HepG2 (cell line): Measurements from ENCODE around the gene PAPOLB. TPM values are rescaled to one million over a fixed set of nuclear protein-coding genes. Genes with fewer than 3 reads are reported as not detected.

Source experiments
- ATAC-seq: fragments of 200-7000 bp; cut with Tn5 transposase; 3 replicates; pipeline ENCODE4 v1.9.1; 2020; ENCODE audit warnings: mild to moderate bottlenecking, moderate library complexity
- BruUV-seq: library from RNA; stranded (reverse); fragments of 400-500 nt; replicated peaks from 2 replicates; lab custom pipeline; 2021; lab: Mats Ljungman, UMichigan
- CTCF ChIA-PET: fragments of 300-600 bp; formaldehyde crosslinking; extraction: SDS; loops from one replicate; lab custom pipeline; 2021; ENCODE audit warnings: low total read pairs, inconsistent platforms, low intra/inter-chr PET ratio; lab: Yijun Ruan, JAX
- POLR2A ChIA-PET: fragments of 350-600 bp; sonication (Branson Sonifier 250); formaldehyde crosslinking; loops from one replicate; lab custom pipeline; 2020; ENCODE audit warnings: antibody characterized with exemption, inconsistent platforms; lab: Yijun Ruan, JAX
- DNase-seq: peaks from one replicate; pipeline ENCODE4 v3.0.0-alpha.2; 2015; ENCODE audit warnings: low spot score
- FAIRE-seq: peaks from 3 replicates; lab custom pipeline; 2011; peaks lifted over from hg19 to GRCh38; lab: Jason Lieb, UNC
- H2AFZ ChIP-seq: one replicate; pipeline ENCODE4 v1.6.1; 2011; ENCODE audit warnings: low read length, inconsistent platforms
- H3K27ac ChIP-seq: fragments of 300-600 bp; 3 replicates; pipeline ENCODE4 v1.8.0; 2011; ENCODE audit warnings: mixed run types, mild to moderate bottlenecking, mixed read lengths, low read length, inconsistent platforms; ENCODE audit not compliant: insufficient read depth; ENCODE audit errors: extremely low read length
- H3K27me3 ChIP-seq, 2 experiments: fragments of 200-600 bp in 1 of 2; 2 replicates in 1 of 2; 3 replicates in 1 of 2; pipeline versions ENCODE4 v1.6.0 to v1.8.0; 2011; ENCODE audit warnings: low read length in 2 of 2, mild to moderate bottlenecking in 2 of 2, moderate library complexity in 2 of 2, inconsistent platforms in 1 of 2; ENCODE audit not compliant: insufficient read depth in 2 of 2, control insufficient read depth in 1 of 2
- H3K36me3 ChIP-seq, 2 experiments: fragments of 200-600 bp in 1 of 2; replicated peaks in 1 of 2; 2 replicates in 1 of 2; 3 replicates in 1 of 2; pipeline versions ENCODE4 v1.5.1 to v1.8.0; 2011; ENCODE audit warnings: low read length in 2 of 2, inconsistent platforms in 1 of 2; ENCODE audit not compliant: insufficient read depth in 2 of 2, control insufficient read depth in 1 of 2
- H3K4me1 ChIP-seq: 2 replicates; pipeline ENCODE4 v1.5.1; 2012; ENCODE audit warnings: low read length, inconsistent platforms; ENCODE audit not compliant: insufficient read depth
- H3K4me2 ChIP-seq: 2 replicates; pipeline ENCODE4 v1.6.0; 2011; ENCODE audit warnings: low read depth, low read length, inconsistent platforms
- H3K4me3 ChIP-seq, 3 experiments: fragments of 200-600 bp in 1 of 3; sonication (generic), shearing (Covaris generic) in 1 of 3; replicated peaks in 1 of 3; 2 replicates each; pipeline ENCODE4 v1.5.1; 2011 to 2016; ENCODE audit warnings: low read length in 3 of 3, inconsistent platforms in 2 of 3, low read depth in 2 of 3, mild to moderate bottlenecking in 2 of 3, control low read depth in 1 of 3, mixed read lengths in 1 of 3; ENCODE audit not compliant: insufficient read depth in 1 of 3
- H3K79me2 ChIP-seq: one replicate; pipeline ENCODE4 v1.6.1; 2011; ENCODE audit warnings: low read length, inconsistent platforms; ENCODE audit not compliant: insufficient read depth
- H3K9ac ChIP-seq: 2 replicates; pipeline ENCODE4 v1.6.0; 2011; ENCODE audit warnings: mild to moderate bottlenecking, low read depth, low read length, inconsistent platforms; ENCODE audit not compliant: insufficient read depth
- H3K9me3 ChIP-seq: 2 replicates; pipeline ENCODE4 v1.5.1; 2012; ENCODE audit warnings: mild to moderate bottlenecking, low read length
- H4K20me1 ChIP-seq: 2 replicates; pipeline ENCODE4 v1.6.0; 2011; ENCODE audit warnings: inconsistent platforms, mild to moderate bottlenecking, low read length, moderate library complexity; ENCODE audit not compliant: insufficient read depth
- ARID5B ChIP-seq: IDR thresholded peaks from 2 replicates; pipeline ENCODE4 v1.4.0; 2020; ENCODE audit warnings: mild to moderate bottlenecking, missing genetic modification reagents
- CSRNP2 ChIP-seq: sonication (generic); formaldehyde crosslinking; conservative IDR thresholded peaks from 2 replicates; pipeline ENCODE4 v1.8.0; 2022; ENCODE audit warnings: low read depth, missing genetic modification reagents
- ETV5 ChIP-seq: IDR thresholded peaks from 2 replicates; pipeline ENCODE4 v1.6.1; 2018; ENCODE audit warnings: missing biosample characterization, missing genetic modification reagents, inconsistent platforms, borderline replicate concordance
- PAXIP1 ChIP-seq: sonication (generic); formaldehyde crosslinking; conservative IDR thresholded peaks from 2 replicates; pipeline ENCODE4 v1.4.0; 2020; ENCODE audit warnings: mild to moderate bottlenecking, missing genetic modification reagents, moderate library complexity
- RARA ChIP-seq: IDR thresholded peaks from 2 replicates; pipeline ENCODE4 v1.6.1; 2016; ENCODE audit warnings: missing genetic modification reagents, missing compliant biosample characterization
- SALL1 ChIP-seq: sonication (generic); formaldehyde crosslinking; IDR thresholded peaks from 2 replicates; pipeline ENCODE4 v1.8.0; 2022; ENCODE audit warnings: mild to moderate bottlenecking, missing genetic modification reagents
- SAP130 ChIP-seq: IDR thresholded peaks from 2 replicates; pipeline ENCODE4 v1.6.1; 2016; ENCODE audit warnings: low read depth
- SOX13 ChIP-seq, 3 experiments: fragments of 450-650 bp in 1 of 3; sonication (generic) in 1 of 3; formaldehyde crosslinking in 1 of 3; IDR thresholded peaks in 2 of 3; conservative IDR thresholded peaks in 1 of 3; 2 replicates each; pipeline versions ENCODE4 v1.5.0 to v1.6.1; 2016 to 2020; ENCODE audit warnings: antibody characterized with exemption in 1 of 3, mild to moderate bottlenecking in 1 of 3, missing compliant biosample characterization in 1 of 3, missing genetic modification reagents in 1 of 3, moderate library complexity in 1 of 3
- SOX5 ChIP-seq: IDR thresholded peaks from 2 replicates; pipeline ENCODE4 v1.6.1; 2016; ENCODE audit warnings: borderline replicate concordance
- TCF7 ChIP-seq: sonication (generic); IDR thresholded peaks from 2 replicates; pipeline ENCODE4 v1.6.1; 2016; ENCODE audit warnings: antibody characterized with exemption, low read depth
- WGBS: methylation state at CpG from one replicate; pipeline ENCODE4 v1.1.6; 2017; ENCODE audit warnings: low lambda C conversion rate; 5-methylcytosine and 5-hydroxymethylcytosine counted together
- in situ Hi-C: cut with HindIII; loops from 2 replicates; pipeline ENCODE4 v1.10.0; 2017; ENCODE audit warnings: low pct_unique_long_range_greater_than_20kb; ENCODE audit not compliant: extremely low pct_ligation_motif_present
- intact Hi-C: fragments of 100-400 bp; cut with micrococcal nuclease; formaldehyde crosslinking; loops from one replicate; pipeline ENCODE4 v1.10.0; 2022; ENCODE audit not compliant: unreplicated experiment
- polyA plus RNA-seq, 8 experiments: library from polyadenylated mRNA; depleted of rRNA in 3 of 8; stranded (reverse) in 7 of 8; unstranded in 1 of 8; fragments of >200 nt; fragmentation: Illumina TruSeq in 4 of 8; extraction: Trizol in 4 of 8; gene quantifications; 2 replicates each; pipeline versions ENCODE4 v1.2.1 to v1.2.3, GENCODE V29; 2011 to 2016; ENCODE audit warnings: low read depth in 4 of 8, missing spikeins in 1 of 8, mixed read lengths in 1 of 8; ENCODE audit not compliant: insufficient read depth in 1 of 8
- total RNA-seq, 5 experiments: library from RNA; depleted of rRNA; stranded (reverse); fragments of >200 nt; fragmentation: Illumina TruSeq; extraction: Trizol; gene quantifications; 2 replicates each; pipeline ENCODE4 v1.2.3, GENCODE V29; 2016; ENCODE audit warnings: low read depth in 1 of 5

The PAPOLB gene
- total and polyA plus RNA-seq, 2 of the 13 experiments (the other 11 are each of a cell fraction or from before 2014, with no cell fraction given), result not detected

GRCh38 chr7:4856336-4857057 is 5.3 kb downstream of the PAPOLB start:
- 46% methylated on average over 10 of the region's 10 CpGs for WGBS
- ATAC-seq (peak; percentile 67; the same call in 2 of the 3 replicates), FAIRE-seq (no peak), DNase-seq (peak; percentile 25)
- Histone ChIP-seq H3K4me1 (peaks cover 13% of the 10 kb centered on the region), H3K9ac (no peak overlapping the region), H4K20me1 (no peaks in the 10 kb centered on the region), H3K4me3 (no peak overlapping the region), H3K27ac (no peak overlapping the region), H3K79me2 (no peaks in the 10 kb centered on the region), H3K4me2 (no peak overlapping the region), H3K36me3 (no peaks in the 10 kb centered on the region), H3K9me3 (no peaks in the 10 kb centered on the region), H3K27me3 (peaks cover 0 to 25% of the 10 kb centered on the region in 2 experiments; a peak in 3 of 5 replicates), H2AFZ (no peak overlapping the region)
- in situ Hi-C loops, result no loop called here
- intact Hi-C loops, result no loop called here
- POLR2A ChIA-PET, result no interaction called here
- no TSS peak for BruUV-seq
- TF ChIP-seq SAP130 (peak; percentile 30; the same call in 1 of the 2 replicates), SOX5 (peak; percentile 83; the same call in 1 of the 2 replicates), ETV5 (CRISPR knock-in tag) (peak; percentile 15; the same call in 1 of the 2 replicates), SALL1 (CRISPR knock-in tag) (no peak), CSRNP2 (CRISPR knock-in tag) (no peak), ARID5B (CRISPR knock-in tag) (0 out of 2 replicates have a peak, but pooled peaks have one; percentile 15), SOX13 (IDR thresholded peaks at IDR 0.05) (no peak), SOX13 (CRISPR knock-in tag; conservative IDR thresholded peaks at IDR 0.05 in 1 of 2, IDR thresholded peaks at IDR 0.05 in 1 of 2) (peak in 1 of 2 experiments; percentile 43; a peak in 1 of 4 replicates), RARA (CRISPR knock-in tag) (0 out of 2 replicates have a peak, but pooled peaks have one; percentile 17), TCF7 (peak; percentile 51; the same call in 1 of the 2 replicates), PAXIP1 (CRISPR knock-in tag) (0 out of 2 replicates have a peak, but pooled peaks have one; percentile 15)
- CTCF ChIA-PET, result no interaction called here
